HepG2 (cell line): ENCODE measurements around the gene SAMD4A. TPM values are rescaled to one million over a fixed set of nuclear protein-coding genes. Genes with fewer than 3 reads are reported as not detected.

ENCODE experiments used
- ATAC-seq: fragments of 200-7000 bp; cut with Tn5 transposase; 3 replicates; pipeline ENCODE4 v1.9.1; 2020; ENCODE audit warnings: mild to moderate bottlenecking, moderate library complexity
- BruUV-seq: library from RNA; stranded (reverse); fragments of 400-500 nt; replicated peaks from 2 replicates; lab custom pipeline; 2021; lab: Mats Ljungman, UMichigan
- CTCF ChIA-PET: fragments of 300-600 bp; formaldehyde crosslinking; extraction: SDS; loops from one replicate; lab custom pipeline; 2021; ENCODE audit warnings: low total read pairs, inconsistent platforms, low intra/inter-chr PET ratio; lab: Yijun Ruan, JAX
- POLR2A ChIA-PET: fragments of 350-600 bp; sonication (Branson Sonifier 250); formaldehyde crosslinking; loops from one replicate; lab custom pipeline; 2020; ENCODE audit warnings: antibody characterized with exemption, inconsistent platforms; lab: Yijun Ruan, JAX
- DNase-seq: peaks from one replicate; pipeline ENCODE4 v3.0.0-alpha.2; 2015; ENCODE audit warnings: low spot score
- FAIRE-seq: peaks from 3 replicates; lab custom pipeline; 2011; peaks lifted over from hg19 to GRCh38; lab: Jason Lieb, UNC
- H2AFZ ChIP-seq: one replicate; pipeline ENCODE4 v1.6.1; 2011; ENCODE audit warnings: low read length, inconsistent platforms
- H3K27ac ChIP-seq: fragments of 300-600 bp; 3 replicates; pipeline ENCODE4 v1.8.0; 2011; ENCODE audit warnings: mixed run types, mild to moderate bottlenecking, mixed read lengths, low read length, inconsistent platforms; ENCODE audit not compliant: insufficient read depth; ENCODE audit errors: extremely low read length
- H3K27me3 ChIP-seq, 2 experiments: fragments of 200-600 bp in 1 of 2; 2 replicates in 1 of 2; 3 replicates in 1 of 2; pipeline versions ENCODE4 v1.6.0 to v1.8.0; 2011; ENCODE audit warnings: low read length in 2 of 2, mild to moderate bottlenecking in 2 of 2, moderate library complexity in 2 of 2, inconsistent platforms in 1 of 2; ENCODE audit not compliant: insufficient read depth in 2 of 2, control insufficient read depth in 1 of 2
- H3K36me3 ChIP-seq, 2 experiments: fragments of 200-600 bp in 1 of 2; replicated peaks in 1 of 2; 2 replicates in 1 of 2; 3 replicates in 1 of 2; pipeline versions ENCODE4 v1.5.1 to v1.8.0; 2011; ENCODE audit warnings: low read length in 2 of 2, inconsistent platforms in 1 of 2; ENCODE audit not compliant: insufficient read depth in 2 of 2, control insufficient read depth in 1 of 2
- H3K4me1 ChIP-seq: 2 replicates; pipeline ENCODE4 v1.5.1; 2012; ENCODE audit warnings: low read length, inconsistent platforms; ENCODE audit not compliant: insufficient read depth
- H3K4me2 ChIP-seq: 2 replicates; pipeline ENCODE4 v1.6.0; 2011; ENCODE audit warnings: low read depth, low read length, inconsistent platforms
- H3K4me3 ChIP-seq, 3 experiments: fragments of 200-600 bp in 1 of 3; sonication (generic), shearing (Covaris generic) in 1 of 3; replicated peaks in 1 of 3; 2 replicates each; pipeline ENCODE4 v1.5.1; 2011 to 2016; ENCODE audit warnings: low read length in 3 of 3, inconsistent platforms in 2 of 3, low read depth in 2 of 3, mild to moderate bottlenecking in 2 of 3, control low read depth in 1 of 3, mixed read lengths in 1 of 3; ENCODE audit not compliant: insufficient read depth in 1 of 3
- H3K79me2 ChIP-seq: one replicate; pipeline ENCODE4 v1.6.1; 2011; ENCODE audit warnings: low read length, inconsistent platforms; ENCODE audit not compliant: insufficient read depth
- H3K9ac ChIP-seq: 2 replicates; pipeline ENCODE4 v1.6.0; 2011; ENCODE audit warnings: mild to moderate bottlenecking, low read depth, low read length, inconsistent platforms; ENCODE audit not compliant: insufficient read depth
- H3K9me3 ChIP-seq: 2 replicates; pipeline ENCODE4 v1.5.1; 2012; ENCODE audit warnings: mild to moderate bottlenecking, low read length
- H4K20me1 ChIP-seq: 2 replicates; pipeline ENCODE4 v1.6.0; 2011; ENCODE audit warnings: inconsistent platforms, mild to moderate bottlenecking, low read length, moderate library complexity; ENCODE audit not compliant: insufficient read depth
- CC2D1A ChIP-seq: sonication (generic); formaldehyde crosslinking; IDR thresholded peaks from 2 replicates; pipeline ENCODE4 v1.8.1; 2023; ENCODE audit warnings: mild to moderate bottlenecking, missing genetic modification reagents
- MIER3 ChIP-seq: IDR thresholded peaks from 2 replicates; pipeline ENCODE4 v1.6.1; 2016; ENCODE audit warnings: missing compliant biosample characterization, borderline replicate concordance
- NFE2 ChIP-seq: sonication (generic); formaldehyde crosslinking; IDR thresholded peaks from 2 replicates; pipeline ENCODE4 v1.4.0; 2020; ENCODE audit warnings: missing genetic modification reagents
- NFKBIZ ChIP-seq: IDR thresholded peaks from 2 replicates; pipeline ENCODE4 v1.6.1; 2018; ENCODE audit warnings: missing genetic modification reagents, missing compliant biosample characterization
- SATB2 ChIP-seq: sonication (generic); formaldehyde crosslinking; IDR thresholded peaks from 2 replicates; pipeline ENCODE4 v1.5.0; 2020; ENCODE audit warnings: missing genetic modification reagents
- XRCC5 ChIP-seq: fragments of 200-400 bp; formaldehyde crosslinking; optimal IDR thresholded peaks from 2 replicates; pipeline ENCODE3; 2017; ENCODE audit warnings: mild to moderate bottlenecking, low read length
- ZFP82 ChIP-seq: sonication (generic); formaldehyde crosslinking; IDR thresholded peaks from 2 replicates; pipeline ENCODE4 v1.5.1; 2020; ENCODE audit warnings: mild to moderate bottlenecking, missing genetic modification reagents, borderline replicate concordance
- ZNF503 ChIP-seq: sonication (generic); formaldehyde crosslinking; IDR thresholded peaks from 2 replicates; pipeline ENCODE4 v1.4.0; 2020; ENCODE audit warnings: missing genetic modification reagents
- ZNF615 ChIP-seq: sonication (generic); formaldehyde crosslinking; IDR thresholded peaks from 2 replicates; pipeline ENCODE4 v1.5.0; 2020; ENCODE audit warnings: mild to moderate bottlenecking, missing genetic modification reagents, borderline replicate concordance
- ZNF672 ChIP-seq: sonication (generic); formaldehyde crosslinking; IDR thresholded peaks from 2 replicates; pipeline ENCODE4 v1.8.1; 2022; ENCODE audit warnings: missing genetic modification reagents
- WGBS: methylation state at CpG from one replicate; pipeline ENCODE4 v1.1.6; 2017; ENCODE audit warnings: low lambda C conversion rate; 5-methylcytosine and 5-hydroxymethylcytosine counted together
- in situ Hi-C: cut with HindIII; loops from 2 replicates; pipeline ENCODE4 v1.10.0; 2017; ENCODE audit warnings: low pct_unique_long_range_greater_than_20kb; ENCODE audit not compliant: extremely low pct_ligation_motif_present
- intact Hi-C: fragments of 100-400 bp; cut with micrococcal nuclease; formaldehyde crosslinking; loops from one replicate; pipeline ENCODE4 v1.10.0; 2022; ENCODE audit not compliant: unreplicated experiment
- polyA plus RNA-seq, 8 experiments: library from polyadenylated mRNA; depleted of rRNA in 3 of 8; stranded (reverse) in 7 of 8; unstranded in 1 of 8; fragments of >200 nt; fragmentation: Illumina TruSeq in 4 of 8; extraction: Trizol in 4 of 8; gene quantifications; 2 replicates each; pipeline versions ENCODE4 v1.2.1 to v1.2.3, GENCODE V29; 2011 to 2016; ENCODE audit warnings: low read depth in 4 of 8, missing spikeins in 1 of 8, mixed read lengths in 1 of 8; ENCODE audit not compliant: insufficient read depth in 1 of 8
- total RNA-seq, 5 experiments: library from RNA; depleted of rRNA; stranded (reverse); fragments of >200 nt; fragmentation: Illumina TruSeq; extraction: Trizol; gene quantifications; 2 replicates each; pipeline ENCODE4 v1.2.3, GENCODE V29; 2016; ENCODE audit warnings: low read depth in 1 of 5
- TF ChIP-seq, protein P1 (sequence below): sonication (generic); formaldehyde crosslinking; IDR thresholded peaks from 2 replicates; pipeline ENCODE4 v1.5.1; 2020; ENCODE audit warnings: missing genetic modification reagents, mild to moderate bottlenecking, borderline replicate concordance
- TF ChIP-seq, protein P2 (sequence below): sonication (generic); formaldehyde crosslinking; IDR thresholded peaks from 2 replicates; pipeline ENCODE4 v1.8.1; 2023; ENCODE audit warnings: mild to moderate bottlenecking, inconsistent platforms, moderate library complexity, missing genetic modification reagents, borderline replicate concordance

SAMD4A gene
- total and polyA plus RNA-seq, 2 of the 13 experiments (the other 11 are each of a cell fraction or from before 2014, with no cell fraction given) = 11.8 to 13.0 TPM

DNA sequence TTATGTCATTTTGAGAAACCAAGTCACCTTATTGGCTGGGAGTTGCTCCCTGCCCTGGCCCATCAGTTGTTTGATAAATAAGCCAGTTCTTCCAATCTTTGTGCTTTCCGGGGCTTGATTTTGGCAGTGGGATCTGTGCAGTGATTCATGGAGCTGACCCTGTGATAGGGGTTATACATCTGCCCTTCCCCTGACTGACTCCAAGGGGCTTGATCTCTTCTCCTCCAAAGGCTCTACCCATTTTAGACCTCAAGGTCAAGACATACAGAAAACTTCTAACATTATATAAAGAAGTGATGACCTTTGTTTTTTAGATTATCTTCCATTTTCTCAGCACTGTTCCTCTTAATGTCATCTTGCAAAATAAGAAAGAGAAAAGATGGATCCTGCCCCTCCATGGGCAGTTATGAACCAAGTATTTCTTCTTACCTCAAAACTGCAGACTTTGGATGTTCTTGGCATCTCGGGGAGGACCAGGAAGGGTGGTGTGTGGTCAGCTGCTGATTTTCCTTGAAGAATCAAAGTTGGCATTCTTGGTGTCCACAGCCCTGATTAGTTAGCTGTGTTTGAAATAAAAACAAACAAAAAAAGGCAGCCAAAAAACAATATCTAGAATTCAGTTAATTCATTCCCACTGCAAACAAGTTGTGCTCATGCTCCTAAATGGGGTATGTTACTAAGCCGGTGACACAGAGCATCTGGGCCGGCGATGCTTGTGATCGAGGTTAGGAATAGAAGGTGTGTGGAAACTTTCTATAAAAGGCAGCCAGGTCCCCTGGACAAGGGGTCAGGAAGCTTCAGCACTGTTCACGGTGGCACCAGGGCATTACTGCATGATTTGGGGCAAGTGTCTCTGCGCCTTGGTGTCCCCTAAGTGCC is 120.2 kb downstream of the SAMD4A start:
- no peak overlapping the region for H3K4me3 ChIP-seq
- no peak overlapping the region for H2AFZ ChIP-seq
- H3K27ac ChIP-seq = no peak overlapping the region
- in situ Hi-C loops (no loop called here), intact Hi-C loops (no loop called here)
- peaks cover 24% of the 10 kb centered on the region for H3K79me2 ChIP-seq
- H4K20me1 ChIP-seq = peaks cover 4% of the 10 kb centered on the region; the same call in 1 of the 2 replicates
- peaks cover 16% of the 10 kb centered on the region; the same call in 1 of the 2 replicates for H3K4me1 ChIP-seq
- no peaks in the 10 kb centered on the region for H3K27me3 ChIP-seq
- POLR2A ChIA-PET = no interaction called here
- FAIRE-seq (no peak), DNase-seq (no peak), ATAC-seq (no peak)
- peaks cover 2 to 13% of the 10 kb centered on the region in 2 experiments; a peak in 3 of 5 replicates for H3K36me3 ChIP-seq
- 98% methylated on average over 8 of the region's 8 CpGs for WGBS
- H3K9me3 ChIP-seq = no peaks in the 10 kb centered on the region
- no TSS peak for BruUV-seq
- no peak overlapping the region for H3K4me2 ChIP-seq
- no peak overlapping the region for H3K9ac ChIP-seq
- CTCF ChIA-PET = no interaction called here
- TF ChIP-seq NFE2 (CRISPR knock-in tag) (no peak), SATB2 (CRISPR knock-in tag) (no peak), CC2D1A (no peak), ZFP82 (no peak), MIER3 (CRISPR knock-in tag) (no peak), XRCC5 (no peak), NFKBIZ (no peak), ZNF615 (CRISPR knock-in tag) (no peak), ZNF503 (CRISPR knock-in tag) (no peak), ZNF672 (CRISPR knock-in tag) (no peak)
- TF ChIP-seq, protein P1, sequence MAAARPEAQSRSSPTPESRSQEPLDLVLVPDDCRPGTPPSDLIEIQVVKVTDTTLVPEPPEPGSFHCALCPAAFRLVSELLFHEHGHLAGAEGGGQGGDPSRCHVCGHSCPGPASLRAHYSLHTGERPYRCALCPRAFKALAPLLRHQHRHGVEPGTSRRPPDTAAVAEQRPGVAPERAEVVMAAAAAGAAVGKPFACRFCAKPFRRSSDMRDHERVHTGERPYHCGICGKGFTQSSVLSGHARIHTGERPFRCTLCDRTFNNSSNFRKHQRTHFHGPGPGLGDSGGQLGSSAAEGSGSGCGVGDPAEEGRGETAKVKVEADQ (CRISPR knock-in tag) = no peak
- TF ChIP-seq, protein P2, sequence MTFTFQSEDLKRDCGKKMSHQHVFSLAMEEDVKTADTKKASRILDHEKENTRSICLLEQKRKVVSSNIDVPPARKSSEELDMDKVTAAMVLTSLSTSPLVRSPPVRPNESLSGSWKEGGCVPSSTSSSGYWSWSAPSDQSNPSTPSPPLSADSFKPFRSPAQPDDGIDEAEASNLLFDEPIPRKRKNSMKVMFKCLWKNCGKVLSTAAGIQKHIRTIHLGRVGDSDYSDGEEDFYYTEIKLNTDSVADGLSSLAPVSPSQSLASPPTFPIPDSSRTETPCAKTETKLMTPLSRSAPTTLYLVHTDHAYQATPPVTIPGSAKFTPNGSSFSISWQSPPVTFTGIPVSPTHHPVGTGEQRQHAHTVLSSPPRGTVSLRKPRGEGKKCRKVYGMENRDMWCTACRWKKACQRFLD = no peak
